Fibroblast of skin of right quadriceps (primary cell): ENCODE results near the gene ADTRP.

ENCODE experiments used
- DNase-seq: peaks from one replicate; pipeline ENCODE4 v3.0.0-alpha.2; 2013

ADTRP gene

GRCh38 chr6:11754625-11755271 is 23.9 kb downstream of the ADTRP start:
- peak; percentile 55 for DNase-seq

GRCh38 chr6:11753798-11754197 is 24.8 kb downstream of the ADTRP start:
- DNase-seq: no peak

GRCh38 chr6:11752360-11752759 is 26.2 kb downstream of the ADTRP start:
- DNase-seq: peak; percentile 54

- no peak for DNase-seq
These were observed 27.9 kb downstream of the ADTRP start for GRCh38 chr6:11750682-11751081.

DNA sequence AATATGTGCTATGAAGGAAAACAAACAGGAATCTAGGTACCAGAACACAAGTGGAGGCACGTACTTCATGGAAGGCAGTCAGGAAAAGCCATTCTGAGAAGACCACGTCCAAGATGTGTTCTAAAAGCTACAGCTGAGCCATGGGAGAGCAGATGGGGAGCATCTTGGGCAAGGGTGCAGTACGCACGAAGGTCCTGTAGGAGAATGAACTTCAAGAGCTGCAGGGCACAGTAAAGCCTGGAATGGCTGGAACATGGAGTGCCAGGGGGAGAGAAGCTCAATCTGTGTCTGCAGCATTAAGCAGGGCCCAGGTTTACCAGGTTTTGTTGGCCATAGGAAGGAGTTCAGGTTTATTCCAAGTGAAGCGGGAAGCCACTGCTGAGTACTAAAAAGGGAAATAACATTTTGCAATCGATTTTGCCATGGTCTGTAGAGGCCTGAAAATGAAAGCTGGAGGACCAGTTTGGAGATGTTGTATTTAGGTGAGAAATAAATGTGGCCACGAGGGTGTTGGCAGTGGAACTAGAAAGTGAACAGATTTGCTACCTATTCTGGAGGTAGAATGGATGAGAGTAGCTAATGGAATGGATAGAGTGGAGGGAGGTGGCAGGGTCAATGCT is 29.9 kb downstream of the ADTRP start:
- no peak for DNase-seq

- DNase-seq: no peak
These were observed 31.6 kb downstream of the ADTRP start for GRCh38 chr6:11747021-11747420.

DNA sequence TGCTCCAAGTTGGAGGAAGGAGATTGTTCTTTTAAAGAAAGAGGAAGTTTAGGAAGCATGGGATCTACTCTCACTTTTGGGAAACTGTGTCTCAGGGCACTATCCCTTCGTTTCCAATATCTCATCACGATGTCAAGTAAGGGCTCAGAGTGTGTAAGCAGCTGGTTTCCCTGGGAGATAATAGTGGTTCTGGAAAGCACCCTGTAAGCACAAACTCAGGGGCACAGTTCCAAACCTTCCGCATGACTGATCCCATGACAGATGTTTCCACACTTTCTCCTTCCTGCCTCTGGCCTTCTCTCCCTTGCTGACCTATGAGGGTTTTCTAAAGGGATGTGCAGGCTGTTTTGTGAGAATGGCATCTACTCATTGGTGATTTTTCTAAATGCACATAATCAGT is 33.9 kb downstream of the ADTRP start:
- peak; percentile 25 for DNase-seq

GRCh38 chr6:11744101-11744500 is 34.5 kb downstream of the ADTRP start:
- DNase-seq: no peak

GRCh38 chr6:11740875-11741274 is 37.7 kb downstream of the ADTRP start:
- no peak for DNase-seq

- no peak for DNase-seq
These were observed 39.8 kb downstream of the ADTRP start for GRCh38 chr6:11738661-11739375.

GRCh38 chr6:11738234-11738633 is 40.4 kb downstream of the ADTRP start:
- no peak for DNase-seq

GRCh38 chr6:11736601-11737000 is 42.0 kb downstream of the ADTRP start:
- DNase-seq: no peak

GRCh38 chr6:11734861-11735613 is 43.6 kb downstream of the ADTRP start:
- no peak for DNase-seq

DNA sequence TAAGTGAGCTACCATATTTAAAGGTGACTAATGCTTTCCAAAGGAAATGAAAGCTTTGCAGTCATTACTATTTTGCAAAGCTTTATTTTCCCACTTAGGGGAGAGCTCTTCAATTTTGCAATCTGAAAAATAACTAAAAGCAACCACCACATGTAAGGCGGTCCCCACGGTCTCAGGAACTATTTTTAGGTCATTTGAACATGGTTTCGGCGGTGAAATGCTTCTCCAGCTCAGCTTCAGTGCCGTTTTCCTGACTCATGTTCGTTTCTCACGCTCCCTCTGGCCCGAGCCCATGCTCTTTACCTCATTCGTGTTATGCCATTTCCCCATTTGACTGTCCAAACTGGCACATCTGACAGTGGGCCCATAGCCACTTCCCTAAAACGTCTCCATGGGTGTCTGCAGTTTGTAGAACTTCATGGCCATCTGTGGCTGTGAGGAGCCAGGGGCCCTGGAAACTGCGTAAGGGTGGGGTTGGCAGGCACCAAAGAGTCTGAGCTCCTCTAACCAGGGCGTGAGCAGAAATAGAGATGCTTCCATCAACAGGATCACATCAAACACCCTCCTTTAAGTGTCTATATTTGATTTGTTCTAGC is 46.5 kb downstream of the ADTRP start:
- DNase-seq: peak; percentile 57

DNA sequence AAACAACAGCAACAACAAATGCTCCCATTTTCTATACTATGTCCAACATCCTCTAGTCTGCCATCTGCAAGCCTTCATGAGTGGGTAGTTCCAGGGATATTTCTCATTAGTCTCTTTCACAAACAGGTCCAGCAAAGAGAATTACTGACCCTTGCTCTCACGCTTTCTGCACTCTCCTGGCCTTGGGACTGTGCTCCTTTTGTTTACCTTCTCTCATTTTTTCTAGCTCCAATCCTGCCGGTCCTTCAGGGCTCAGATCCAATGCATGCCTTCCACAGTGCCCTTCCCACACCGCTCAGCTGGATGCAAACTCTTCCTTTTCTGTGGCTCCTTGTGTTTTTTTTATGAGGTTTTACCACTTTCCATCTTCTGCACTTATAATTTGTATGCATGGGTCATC is 47.2 kb downstream of the ADTRP start:
- DNase-seq: no peak

DNA sequence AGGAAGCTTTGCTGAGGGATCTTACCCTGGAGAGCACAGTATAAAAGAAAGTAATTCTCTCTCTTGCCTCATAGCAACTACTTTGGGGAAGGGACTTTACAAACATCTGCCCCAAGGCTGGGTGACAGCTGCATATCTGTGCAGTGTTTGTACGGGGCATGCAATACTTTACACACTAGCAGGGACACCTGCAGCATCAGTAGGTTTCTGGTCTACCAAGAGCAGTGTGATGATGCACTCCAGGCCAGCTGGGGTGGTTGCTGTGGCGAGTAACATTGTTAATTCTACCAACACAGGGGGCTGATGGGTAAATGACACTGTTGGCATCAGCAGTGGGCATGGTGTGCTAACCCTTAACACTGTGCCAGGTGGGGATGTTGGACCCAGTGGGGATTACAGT is 48.0 kb downstream of the ADTRP start:
- no peak for DNase-seq

- DNase-seq: no peak
These were observed 49.5 kb downstream of the ADTRP start for GRCh38 chr6:11729076-11729475.

DNA sequence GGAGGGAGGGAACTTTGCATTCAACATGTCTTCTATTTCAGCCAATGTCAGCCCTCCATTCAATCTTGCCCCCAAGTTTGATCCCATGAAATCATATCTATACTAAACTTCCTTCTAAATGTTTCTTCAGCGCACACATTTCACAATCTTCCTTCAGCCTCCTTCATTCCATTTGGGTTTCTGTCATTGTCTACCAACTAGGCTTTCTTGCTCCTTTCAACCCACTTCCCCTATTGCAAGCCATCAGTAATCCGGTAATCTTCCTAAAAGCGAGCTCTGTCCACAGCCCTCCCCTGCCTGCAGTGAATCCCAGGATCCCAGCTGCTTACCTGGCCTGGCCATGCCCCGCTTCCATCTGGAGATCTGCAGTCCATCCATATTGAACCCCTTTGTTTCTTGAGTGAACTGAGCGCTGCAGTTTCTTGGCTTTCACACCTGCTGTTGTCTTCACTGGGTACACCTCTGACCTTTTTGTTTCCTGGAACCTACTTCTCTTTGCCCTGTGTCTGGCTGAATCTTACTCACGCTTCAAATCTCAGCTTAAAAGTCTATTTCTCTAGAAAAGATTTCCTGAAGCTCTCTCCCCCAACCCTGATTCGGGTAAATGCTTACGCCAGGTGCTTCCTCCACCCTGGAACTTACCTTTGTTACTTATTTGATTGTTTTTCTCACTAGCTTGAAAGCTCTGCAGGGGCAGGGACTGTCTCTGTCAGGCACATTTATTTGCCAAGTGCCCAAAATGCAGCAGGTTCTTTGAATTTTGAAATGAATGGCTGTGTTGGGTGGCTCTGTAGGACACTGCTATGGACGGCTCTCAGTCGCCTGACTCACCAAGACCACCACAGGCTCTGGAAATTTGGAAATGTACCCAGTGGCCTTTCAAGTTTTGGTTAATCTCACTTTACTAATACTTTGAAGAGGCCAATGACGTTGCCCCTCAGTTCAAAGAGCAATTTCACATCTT is 50.3 kb downstream of the ADTRP start:
- DNase-seq: no peak

DNA sequence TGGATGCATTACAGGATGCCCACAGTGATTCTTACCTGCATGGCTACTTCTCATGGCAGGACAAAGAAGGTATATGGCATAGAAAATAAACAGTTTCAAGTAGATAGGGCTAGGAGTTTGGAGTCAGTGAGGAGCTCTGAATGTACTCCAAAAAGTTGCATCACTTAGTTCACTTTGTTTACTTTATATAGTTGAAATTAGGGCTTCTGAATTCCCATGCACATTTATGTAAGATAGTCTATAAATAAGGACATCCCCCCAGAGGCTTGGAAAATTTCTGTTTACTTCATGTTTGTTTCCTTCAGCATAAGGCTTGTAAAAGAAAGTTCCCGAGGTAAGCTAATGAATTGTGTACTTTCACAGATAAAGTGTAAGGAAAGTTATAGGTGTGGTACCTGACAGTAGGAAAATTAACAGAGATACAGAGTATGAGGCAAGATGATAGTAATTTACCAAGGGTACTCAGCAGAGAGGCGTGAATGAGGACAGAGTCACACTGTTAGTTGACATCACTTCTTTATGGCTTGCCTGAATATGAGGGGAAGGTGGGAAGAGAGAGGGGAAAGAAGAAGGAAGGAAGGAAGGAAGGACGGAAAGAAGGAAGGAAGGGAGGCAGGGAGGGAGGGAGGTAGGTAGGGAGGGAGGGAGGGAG is 51.1 kb downstream of the ADTRP start:
- DNase-seq: no peak

DNA sequence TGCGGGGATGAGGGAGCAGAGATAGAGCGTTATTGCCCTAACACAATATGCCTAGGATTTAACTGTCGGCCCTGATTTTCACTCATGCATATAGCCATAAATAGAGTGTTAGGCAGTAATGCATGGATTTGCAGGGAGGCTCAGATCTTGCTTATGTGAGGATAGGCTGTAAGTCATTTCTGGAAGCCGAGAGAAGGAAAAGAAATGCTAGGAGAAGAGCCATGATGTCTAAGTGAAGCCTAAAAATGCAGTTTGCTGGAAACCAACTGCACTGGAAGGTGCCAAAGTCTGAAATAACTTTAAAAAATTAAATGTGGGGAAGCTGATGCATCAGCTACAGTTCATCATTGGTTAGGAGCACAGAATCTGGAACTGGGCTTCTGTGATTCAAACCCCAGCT is 54.3 kb downstream of the ADTRP start:
- DNase-seq: no peak
